Prostate gland (tissue), 2 donors: ENCODE data around the gene ASIC4.

Experiments
- POLR2A ChIP-seq: fragments of 450-650 bp; IDR thresholded peaks from one replicate; pipeline ENCODE4 v1.6.1; 2016; ENCODE audit warnings: antibody characterized with exemption, mild to moderate bottlenecking
- POLR2AphosphoS5 ChIP-seq: sonication (generic); formaldehyde crosslinking; IDR thresholded peaks from one replicate; pipeline ENCODE4 v1.6.1; 2017; ENCODE audit warnings: antibody characterized with exemption
- TF ChIP-seq, protein P1 (sequence below), 4 experiments: fragments of 200-600 bp in 2 of 4; fragments of 450-650 bp in 2 of 4; sonication (generic) in 2 of 4; IDR thresholded peaks; 1 replicate in 3 of 4; 2 replicates in 1 of 4; pipeline ENCODE4 v1.5.1; 2016 to 2019; ENCODE audit warnings: antibody characterized with exemption in 4 of 4, mild to moderate bottlenecking in 2 of 4, moderate library complexity in 2 of 4

DNA sequence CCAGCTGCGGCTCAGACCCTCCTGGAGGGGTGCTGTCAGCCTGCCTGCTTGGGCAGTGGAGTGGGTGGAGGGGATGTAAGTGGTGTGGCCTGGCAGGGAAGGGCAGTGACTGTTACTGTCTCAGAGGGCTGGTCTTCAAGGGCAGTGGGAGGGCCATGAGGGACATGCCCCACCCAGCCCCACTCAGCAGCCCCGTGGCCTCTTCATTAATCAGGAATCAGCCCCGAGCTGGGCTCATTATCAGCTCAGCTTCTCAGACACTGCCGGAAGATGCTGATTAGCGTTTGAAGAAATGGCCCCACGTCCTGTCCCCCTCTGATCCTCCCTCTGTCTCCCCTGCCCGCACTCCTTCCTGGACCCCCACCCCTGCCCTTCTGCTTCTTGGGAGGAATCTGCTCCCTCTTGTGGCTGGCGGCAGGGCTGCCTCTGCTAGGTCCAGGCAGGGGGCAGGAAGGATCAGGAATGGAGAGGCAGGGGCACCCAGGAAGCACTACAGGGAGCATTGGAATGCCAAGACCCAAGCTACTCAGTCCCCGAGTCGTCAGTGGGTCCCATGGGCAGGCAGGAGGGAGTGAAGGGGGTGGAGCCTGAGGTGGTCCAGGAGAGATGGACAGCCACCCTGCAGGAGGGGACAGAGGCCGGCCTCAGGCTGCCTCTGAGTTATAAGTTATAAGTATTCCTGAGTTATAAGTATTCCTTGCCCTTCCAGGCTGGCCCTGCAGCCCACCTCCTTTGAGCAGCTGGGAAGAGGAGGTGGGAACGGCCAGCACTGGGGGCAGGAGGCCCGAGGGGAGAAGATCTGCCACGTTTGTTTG, 7.0 kb downstream of the ASIC4 start:
- TF ChIP-seq, protein P1, sequence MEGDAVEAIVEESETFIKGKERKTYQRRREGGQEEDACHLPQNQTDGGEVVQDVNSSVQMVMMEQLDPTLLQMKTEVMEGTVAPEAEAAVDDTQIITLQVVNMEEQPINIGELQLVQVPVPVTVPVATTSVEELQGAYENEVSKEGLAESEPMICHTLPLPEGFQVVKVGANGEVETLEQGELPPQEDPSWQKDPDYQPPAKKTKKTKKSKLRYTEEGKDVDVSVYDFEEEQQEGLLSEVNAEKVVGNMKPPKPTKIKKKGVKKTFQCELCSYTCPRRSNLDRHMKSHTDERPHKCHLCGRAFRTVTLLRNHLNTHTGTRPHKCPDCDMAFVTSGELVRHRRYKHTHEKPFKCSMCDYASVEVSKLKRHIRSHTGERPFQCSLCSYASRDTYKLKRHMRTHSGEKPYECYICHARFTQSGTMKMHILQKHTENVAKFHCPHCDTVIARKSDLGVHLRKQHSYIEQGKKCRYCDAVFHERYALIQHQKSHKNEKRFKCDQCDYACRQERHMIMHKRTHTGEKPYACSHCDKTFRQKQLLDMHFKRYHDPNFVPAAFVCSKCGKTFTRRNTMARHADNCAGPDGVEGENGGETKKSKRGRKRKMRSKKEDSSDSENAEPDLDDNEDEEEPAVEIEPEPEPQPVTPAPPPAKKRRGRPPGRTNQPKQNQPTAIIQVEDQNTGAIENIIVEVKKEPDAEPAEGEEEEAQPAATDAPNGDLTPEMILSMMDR (IDR thresholded peaks at IDR 0.05), result peak in 2 of 4 experiments; percentile 48 to 53
- TF ChIP-seq POLR2AphosphoS5 (no peak), POLR2A (no peak)
